Ovary (tissue), 3 donors: Measurements from ENCODE around the gene SLC9A1.
"Not testable (repeated sequence)": the region's sequence is repeated elsewhere in the genome, so short reads cannot be mapped to it uniquely, and the experiment has no call there.

ENCODE experiments used
- EP300 ChIP-seq: sonication (generic); formaldehyde crosslinking; IDR thresholded peaks from one replicate; pipeline ENCODE4 v1.6.1; 2017; ENCODE audit warnings: antibody characterized with exemption
- POLR2A ChIP-seq: fragments of 450-650 bp; IDR thresholded peaks from one replicate; pipeline ENCODE4 v1.6.1; 2017; ENCODE audit warnings: antibody characterized with exemption, mild to moderate bottlenecking, moderate library complexity
- TF ChIP-seq, protein P1 (sequence below), 3 donors: fragments of 450-650 bp in 2 of 3; fragments of 200-600 bp in 1 of 3; IDR thresholded peaks; one replicate each; pipeline versions ENCODE4 v1.5.1 to v1.8.0; 2016 to 2022; ENCODE audit warnings: antibody characterized with exemption in 3 of 3, mild to moderate bottlenecking in 1 of 3
- donor health status: DM: no; HTN: no; CAD: no.

DNA sequence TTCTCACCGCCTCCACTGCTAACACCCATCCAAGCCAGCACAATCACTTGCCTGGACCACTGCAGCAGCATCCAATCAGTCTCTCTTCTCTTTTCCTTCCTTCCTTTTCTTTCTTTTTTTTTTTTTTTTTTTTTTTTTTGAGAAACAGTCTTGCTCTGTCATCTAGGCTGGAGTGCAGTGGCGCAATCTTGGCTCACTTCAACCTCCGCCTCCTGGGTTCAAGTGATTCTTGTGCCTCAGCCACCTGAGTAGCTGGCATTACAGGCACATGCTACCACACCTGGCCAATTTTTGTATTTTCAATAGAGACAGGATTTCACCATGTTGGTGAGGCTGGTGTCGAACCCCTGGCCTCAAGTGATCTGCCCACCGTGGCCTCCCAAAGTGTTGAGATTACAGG is 29.8 kb downstream of the SLC9A1 start:
- TF ChIP-seq, protein P1, sequence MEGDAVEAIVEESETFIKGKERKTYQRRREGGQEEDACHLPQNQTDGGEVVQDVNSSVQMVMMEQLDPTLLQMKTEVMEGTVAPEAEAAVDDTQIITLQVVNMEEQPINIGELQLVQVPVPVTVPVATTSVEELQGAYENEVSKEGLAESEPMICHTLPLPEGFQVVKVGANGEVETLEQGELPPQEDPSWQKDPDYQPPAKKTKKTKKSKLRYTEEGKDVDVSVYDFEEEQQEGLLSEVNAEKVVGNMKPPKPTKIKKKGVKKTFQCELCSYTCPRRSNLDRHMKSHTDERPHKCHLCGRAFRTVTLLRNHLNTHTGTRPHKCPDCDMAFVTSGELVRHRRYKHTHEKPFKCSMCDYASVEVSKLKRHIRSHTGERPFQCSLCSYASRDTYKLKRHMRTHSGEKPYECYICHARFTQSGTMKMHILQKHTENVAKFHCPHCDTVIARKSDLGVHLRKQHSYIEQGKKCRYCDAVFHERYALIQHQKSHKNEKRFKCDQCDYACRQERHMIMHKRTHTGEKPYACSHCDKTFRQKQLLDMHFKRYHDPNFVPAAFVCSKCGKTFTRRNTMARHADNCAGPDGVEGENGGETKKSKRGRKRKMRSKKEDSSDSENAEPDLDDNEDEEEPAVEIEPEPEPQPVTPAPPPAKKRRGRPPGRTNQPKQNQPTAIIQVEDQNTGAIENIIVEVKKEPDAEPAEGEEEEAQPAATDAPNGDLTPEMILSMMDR (IDR thresholded peaks at IDR 0.05), result not testable (repeated sequence)
- not testable (repeated sequence) for TF ChIP-seq POLR2A, EP300
